K562 (cell line): Measurements from ENCODE around the gene IFT27.

Experiments used
- CTCF ChIP-seq, 3 experiments: IDR thresholded peaks in 2 of 3; conservative IDR thresholded peaks in 1 of 3; 2 replicates each; pipeline ENCODE4 v1.5.1; 2011 to 2012; ENCODE audit warnings: low read length in 3 of 3, mild to moderate bottlenecking in 3 of 3, control low read depth in 2 of 3, improper control_type of control experiment in 1 of 3, inconsistent platforms in 1 of 3, low read depth in 1 of 3, mixed read lengths in 1 of 3, moderate library complexity in 1 of 3; ENCODE audit not compliant: insufficient read depth in 2 of 3
- GMEB1 ChIP-seq: fragments of 250-450 bp; sonication (Bioruptor Pico); IDR thresholded peaks from 2 replicates; pipeline ENCODE4 v1.4.0; 2020; ENCODE audit warnings: mild to moderate bottlenecking
- HEY1 ChIP-seq: fragments of 250-450 bp; sonication (Bioruptor Pico); IDR thresholded peaks from 2 replicates; pipeline ENCODE4 v1.5.0; 2020; ENCODE audit warnings: mild to moderate bottlenecking, moderate library complexity, borderline replicate concordance
- IRF9 ChIP-seq: fragments of 450-650 bp; IDR thresholded peaks from 2 replicates; pipeline ENCODE4 v1.6.1; 2016; ENCODE audit warnings: missing biosample characterization, missing genetic modification characterization
- POLR2A ChIP-seq: fragments of 450-650 bp; conservative IDR thresholded peaks from 2 replicates; pipeline ENCODE4 v1.6.1; 2016
- SREBF2 ChIP-seq: sonication (generic); formaldehyde crosslinking; IDR thresholded peaks from 2 replicates; pipeline ENCODE4 v1.4.0; 2020; ENCODE audit warnings: mild to moderate bottlenecking, missing genetic modification reagents
- SUPT5H ChIP-seq: fragments of 450-650 bp; IDR thresholded peaks from 2 replicates; pipeline ENCODE4 v1.6.1; 2016
- ZFP1 ChIP-seq: fragments of 450-650 bp; formaldehyde crosslinking; IDR thresholded peaks from 2 replicates; pipeline ENCODE4 v1.4.0; 2020; ENCODE audit warnings: mild to moderate bottlenecking, mixed read lengths

GRCh38 chr22:36764060-36764459 is 11.9 kb downstream of the IFT27 start:
- TF ChIP-seq POLR2A (no peak), ZFP1 (CRISPR knock-in tag) (no peak), SUPT5H (no peak), SREBF2 (no peak), IRF9 (no peak), HEY1 (CRISPR knock-in tag) (no peak), GMEB1 (CRISPR knock-in tag) (no peak), CTCF (IDR thresholded peaks at IDR 0.05 in 2 of 3, conservative IDR thresholded peaks at IDR 0.05 in 1 of 3; ENCODE audit: insufficient read depth in 2 of 3, low read depth in 1 of 3, low read length in 3 of 3) (no peak)
